ENCODE results near the gene ERC1. TPM values are rescaled to one million over a fixed set of nuclear protein-coding genes. Genes with fewer than 3 reads are reported as not detected.

ERC1 gene
- total and polyA plus RNA-seq, 9 of the 15 experiments (the other 6 are each of a cell fraction or from before 2014, with no cell fraction given): 0.74 to 11.8 (median 4.8) TPM

- Histone ChIP-seq H3K9me3 (replicated peaks; ENCODE audit: control insufficient read depth, insufficient read depth, low read depth, low read length) (no peaks in the 10 kb centered on the region), H3K9me1 (ENCODE audit: control insufficient read depth, insufficient read depth, low read length) (no peaks in the 10 kb centered on the region), H3K9ac (ENCODE audit: insufficient read depth in 1 of 2, low read depth in 2 of 2, low read length in 2 of 2) (no peak overlapping the region), H2AFZ (ENCODE audit: low read depth, low read length) (no peak overlapping the region), H3K79me2 (ENCODE audit: control insufficient read depth, insufficient read depth, low read length) (no peaks in the 10 kb centered on the region), H4K20me1 (replicated peaks; ENCODE audit: control insufficient read depth, insufficient read depth, low read length) (no peaks in the 10 kb centered on the region), H3K27ac (ENCODE audit: extremely low read depth, low read depth, low read length) (no peak overlapping the region), H3K4me1 (replicated peaks in 1 of 2; ENCODE audit: control insufficient read depth in 2 of 2, insufficient read depth in 2 of 2, low read length in 2 of 2) (no peaks in the 10 kb centered on the region), H3K36me3 (ENCODE audit: control insufficient read depth, insufficient read depth, low read length) (no peaks in the 10 kb centered on the region), H3K4me3 (no peak overlapping the region), H3K27me3 (ENCODE audit: control insufficient read depth in 2 of 2, insufficient read depth in 2 of 2, low read length in 2 of 2) (no peaks in the 10 kb centered on the region), H3K4me2 (ENCODE audit: insufficient read depth, low read length) (no peak overlapping the region)
- TF ChIP-seq ZNF584 (CRISPR knock-in tag; IDR thresholded peaks at IDR 0.05; ENCODE audit: low read depth) (no peak), ZBTB34 (CRISPR knock-in tag; IDR thresholded peaks at IDR 0.05) (no peak), MYNN (IDR thresholded peaks at IDR 0.05) (no peak), MYNN (CRISPR knock-in tag; IDR thresholded peaks at IDR 0.05) (no peak), ZEB2 (IDR thresholded peaks at IDR 0.05) (no peak), DMBX1 (CRISPR knock-in tag; IDR thresholded peaks at IDR 0.05; ENCODE audit: borderline replicate concordance) (no peak), ZNF384 (IDR thresholded peaks at IDR 0.05; ENCODE audit: low read depth, low read length) (no peak), HMG20B (CRISPR knock-in tag; IDR thresholded peaks at IDR 0.05) (no peak), ATF7 (IDR thresholded peaks at IDR 0.05) (no peak), NFRKB (IDR thresholded peaks at IDR 0.05; ENCODE audit: low read depth) (no peak), TOE1 (IDR thresholded peaks at IDR 0.05; ENCODE audit: borderline replicate concordance) (no peak), TOE1 (CRISPR knock-in tag; IDR thresholded peaks at IDR 0.05; ENCODE audit: borderline replicate concordance, low read depth) (no peak), EP400 (IDR thresholded peaks at IDR 0.05) (no peak), ZC3H4 (CRISPR knock-in tag; IDR thresholded peaks at IDR 0.05; ENCODE audit: borderline replicate concordance) (no peak), TCFL5 (CRISPR knock-in tag; conservative IDR thresholded peaks at IDR 0.05) (no peak), ZNF280A (IDR thresholded peaks at IDR 0.05; ENCODE audit: low read depth, partially characterized antibody) (no peak)
- DNase-seq (ENCODE audit: extremely low read depth in 1 of 4, low spot score in 3 of 4) (no peak), ATAC-seq (no peak), FAIRE-seq (no peak)
- ChIA-PET POLR2A (interaction anchor here (1.1 kb wide), 1 partner anchor 11 kb away, joined by 3 read pairs; no protein-coding TSS in a partner anchor), CTCF (ENCODE audit: low intra/inter-chr PET ratio) (no interaction called here)
- 46% methylated on average over 8 of the region's 8 CpGs for WGBS (ENCODE audit: insufficient coverage, low coverage, missing lambda C conversion rate)
- no TSS peak for BruUV-seq (replicated peaks)
- intact Hi-C loops (cut with micrococcal nuclease) (no loop called here), in situ Hi-C loops (cut with MboI) (no loop called here)
Measured at GRCh38 chr12:1212526-1212925, 221.5 kb downstream of the ERC1 start.

Data from K562 (cell line).